Colon (tissue), 2 donors: Measurements from ENCODE around the gene CLUH.

ENCODE experiments used
- FAIRE-seq: peaks from 2 replicates; lab custom pipeline; 2012; peaks lifted over from hg19 to GRCh38; lab: Jason Lieb, UNC
- donor health status: control.
- donor health status: control.

The CLUH gene

GRCh38 chr17:2721603-2722002 is 10.0 kb upstream of the CLUH start:
- FAIRE-seq, result no peak

- no peak for FAIRE-seq
These were observed 8.3 kb upstream of the CLUH start for GRCh38 chr17:2719861-2720260.

GRCh38 chr17:2718150-2718938 is 6.8 kb upstream of the CLUH start:
- FAIRE-seq, result no peak

- FAIRE-seq, result no peak
These were observed 5.1 kb upstream of the CLUH start for GRCh38 chr17:2716649-2717048.

GRCh38 chr17:2713881-2714280 is 2.3 kb upstream of the CLUH start:
- no peak for FAIRE-seq

- no peak for FAIRE-seq
These were observed 908 bp upstream of the CLUH start for GRCh38 chr17:2712300-2713043.

- FAIRE-seq, result no peak
These were observed 559 bp downstream of the CLUH start for GRCh38 chr17:2710803-2711607.

GRCh38 chr17:2710071-2710802 is 1.3 kb downstream of the CLUH start:
- no peak for FAIRE-seq

- no peak for FAIRE-seq
These were observed 2.3 kb downstream of the CLUH start for GRCh38 chr17:2709183-2709661.

GRCh38 chr17:2708585-2709182 is 2.9 kb downstream of the CLUH start:
- no peak for FAIRE-seq

GRCh38 chr17:2707721-2708584 is 3.6 kb downstream of the CLUH start:
- no peak for FAIRE-seq

- FAIRE-seq, result no peak
These were observed 4.6 kb downstream of the CLUH start for GRCh38 chr17:2706911-2707510.

- no peak for FAIRE-seq
These were observed 5.4 kb downstream of the CLUH start for GRCh38 chr17:2705888-2706795.

GRCh38 chr17:2705263-2705662 is 6.3 kb downstream of the CLUH start:
- no peak for FAIRE-seq

- no peak for FAIRE-seq
These were observed 6.7 kb downstream of the CLUH start for GRCh38 chr17:2704890-2705248.

GRCh38 chr17:2704031-2704889 is 7.3 kb downstream of the CLUH start:
- no peak for FAIRE-seq

- FAIRE-seq, result no peak
These were observed 8.0 kb downstream of the CLUH start for GRCh38 chr17:2703606-2704005.

- no peak for FAIRE-seq
These were observed 8.4 kb downstream of the CLUH start for GRCh38 chr17:2703181-2703580.
